H1 (cell line): ENCODE measurements around the gene SLC25A27. TPM values are rescaled to one million over a fixed set of nuclear protein-coding genes. Genes with fewer than 3 reads are reported as not detected.

Source experiments
- CTCF ChIA-PET: fragments of 300-600 bp; sonication (Branson Sonifier 250); formaldehyde crosslinking; loops from one replicate; lab custom pipeline; 2021; ENCODE audit not compliant: partially characterized antibody; lab: Charles Lee
- POLR2A ChIA-PET: fragments of 300-600 bp; sonication (Branson Sonifier 250); formaldehyde crosslinking; loops from one replicate; lab custom pipeline; 2021; ENCODE audit warnings: inconsistent platforms; ENCODE audit not compliant: partially characterized antibody; lab: Charles Lee
- DNase-seq, 2 experiments: peaks; one replicate each; pipeline versions ENCODE4 v3.0.0 to v3.0.0-alpha.2; 2010 to 2022; ENCODE audit warnings: low spot score in 2 of 2, low read depth in 1 of 2, mixed read lengths in 1 of 2
- FAIRE-seq: peaks from 2 replicates; lab custom pipeline; 2011; peaks lifted over from hg19 to GRCh38; lab: Jason Lieb, UNC
- H2AFZ ChIP-seq: 2 replicates; pipeline ENCODE4 v1.8.1; 2012; ENCODE audit warnings: low read length, inconsistent platforms
- H2AK5ac ChIP-seq: 2 replicates; pipeline ENCODE4 v1.6.1; 2013; ENCODE audit warnings: low read depth, low read length
- H2BK120ac ChIP-seq: replicated peaks from 2 replicates; pipeline ENCODE3; 2013; ENCODE audit warnings: low read depth, low read length, inconsistent platforms
- H2BK12ac ChIP-seq: 2 replicates; pipeline ENCODE4 v1.6.1; 2013; ENCODE audit warnings: low read depth, low read length
- H2BK15ac ChIP-seq: 2 replicates; pipeline ENCODE4 v1.6.1; 2013; ENCODE audit warnings: low read length
- H2BK20ac ChIP-seq: 2 replicates; pipeline ENCODE4 v1.6.1; 2013; ENCODE audit warnings: low read length
- H2BK5ac ChIP-seq: 2 replicates; pipeline ENCODE4 v1.6.1; 2013; ENCODE audit warnings: low read depth, low read length
- H3K14ac ChIP-seq: 2 replicates; pipeline ENCODE4 v1.6.1; 2013; ENCODE audit warnings: inconsistent platforms; ENCODE audit not compliant: insufficient read length
- H3K18ac ChIP-seq: 2 replicates; pipeline ENCODE4 v1.6.1; 2013; ENCODE audit warnings: low read length; ENCODE audit errors: extremely low read depth
- H3K23ac ChIP-seq: 2 replicates; pipeline ENCODE4 v1.6.1; 2013; ENCODE audit warnings: inconsistent platforms; ENCODE audit not compliant: insufficient read length
- H3K23me2 ChIP-seq: 2 replicates; pipeline ENCODE4 v1.6.1; 2013; ENCODE audit warnings: low read depth, low read length
- H3K27ac ChIP-seq: 2 replicates; pipeline ENCODE4 v1.6.1; 2011; ENCODE audit warnings: low read depth, low read length, inconsistent platforms
- H3K27me3 ChIP-seq, 4 experiments: replicated peaks in 1 of 4; 1 replicate in 1 of 4; 2 replicates in 3 of 4; pipeline versions ENCODE4 v1.6.1 to v1.8.1; 2011 to 2013; ENCODE audit warnings: low read length in 3 of 4, mild to moderate bottlenecking in 3 of 4, inconsistent platforms in 2 of 4, mixed read lengths in 2 of 4, moderate library complexity in 1 of 4; ENCODE audit not compliant: control insufficient read depth in 3 of 4, insufficient read depth in 3 of 4; ENCODE audit errors: extremely low read depth in 1 of 4
- H3K36me3 ChIP-seq, 4 experiments: 2 replicates each; pipeline versions ENCODE4 v1.6.1 to v1.8.1; 2011 to 2013; ENCODE audit warnings: mild to moderate bottlenecking in 4 of 4, low read length in 3 of 4, moderate library complexity in 2 of 4, control low read depth in 1 of 4, inconsistent platforms in 1 of 4; ENCODE audit not compliant: insufficient read depth in 4 of 4, control insufficient read depth in 2 of 4
- H3K4ac ChIP-seq: replicated peaks from 2 replicates; pipeline ENCODE3; 2013; ENCODE audit warnings: low read length, low read depth, mixed read lengths, inconsistent platforms; ENCODE audit not compliant: insufficient read length
- H3K4me1 ChIP-seq, 4 experiments: replicated peaks in 1 of 4; 1 replicate in 1 of 4; 2 replicates in 3 of 4; pipeline versions ENCODE4 v1.6.1 to v1.8.1; 2011 to 2013; ENCODE audit warnings: low read length in 3 of 4, inconsistent platforms in 2 of 4, mixed read lengths in 1 of 4; ENCODE audit not compliant: insufficient read depth in 4 of 4, control insufficient read depth in 3 of 4
- H3K4me2 ChIP-seq, 2 experiments: 2 replicates each; pipeline versions ENCODE4 v1.6.1 to v1.8.1; 2011 to 2013; ENCODE audit warnings: low read depth in 2 of 2, low read length in 2 of 2, control low read depth in 1 of 2, inconsistent platforms in 1 of 2, mild to moderate bottlenecking in 1 of 2; ENCODE audit not compliant: insufficient read depth in 1 of 2
- H3K4me3 ChIP-seq, 4 experiments: fragments of 200-600, 300-600 bp in 1 of 4; sonication (generic), shearing (Covaris generic), sonication (Bioruptor Twin) in 1 of 4; 2 replicates each; pipeline versions ENCODE4 v1.5.1 to v1.8.1; 2011 to 2016; ENCODE audit warnings: low read length in 4 of 4, low read depth in 3 of 4, control low read depth in 2 of 4, inconsistent platforms in 2 of 4, mild to moderate bottlenecking in 2 of 4, mixed read lengths in 1 of 4, moderate library complexity in 1 of 4; ENCODE audit not compliant: insufficient read depth in 2 of 4; ENCODE audit errors: extremely low read depth in 1 of 4
- H3K56ac ChIP-seq: replicated peaks from 2 replicates; pipeline ENCODE3; 2013; ENCODE audit warnings: low read depth, mild to moderate bottlenecking, mixed read lengths, low read length, inconsistent platforms; ENCODE audit not compliant: insufficient read length
- H3K79me1 ChIP-seq: 2 replicates; pipeline ENCODE4 v1.6.1; 2013; ENCODE audit warnings: low read depth, low read length, control low read depth
- H3K79me2 ChIP-seq, 2 experiments: 2 replicates each; pipeline versions ENCODE4 v1.6.1 to v1.8.1; 2012 to 2013; ENCODE audit warnings: low read length in 2 of 2, mild to moderate bottlenecking in 2 of 2, inconsistent platforms in 1 of 2; ENCODE audit not compliant: insufficient read depth in 2 of 2, control insufficient read depth in 1 of 2
- H3K9ac ChIP-seq, 4 experiments: replicated peaks in 1 of 4; 1 replicate in 1 of 4; 2 replicates in 3 of 4; pipeline versions ENCODE4 v1.6.1 to v1.8.1; 2011 to 2013; ENCODE audit warnings: low read depth in 3 of 4, low read length in 3 of 4, control low read depth in 2 of 4, mild to moderate bottlenecking in 2 of 4, moderate library complexity in 2 of 4, inconsistent platforms in 1 of 4; ENCODE audit errors: extremely low read depth in 1 of 4
- H3K9me3 ChIP-seq, 2 experiments: 2 replicates each; pipeline versions ENCODE4 v1.6.1 to v1.8.1; 2012 to 2013; ENCODE audit warnings: mild to moderate bottlenecking in 2 of 2, moderate library complexity in 2 of 2, control low read depth in 1 of 2, inconsistent platforms in 1 of 2, low read depth in 1 of 2, low read length in 1 of 2, mixed read lengths in 1 of 2; ENCODE audit not compliant: insufficient read depth in 2 of 2
- H4K20me1 ChIP-seq, 2 experiments: replicated peaks in 1 of 2; 2 replicates each; pipeline versions ENCODE3 to v1.8.1; 2011 to 2013; ENCODE audit warnings: inconsistent platforms in 2 of 2, low read length in 2 of 2, mild to moderate bottlenecking in 1 of 2; ENCODE audit not compliant: insufficient read depth in 2 of 2, control insufficient read depth in 1 of 2
- H4K5ac ChIP-seq: 2 replicates; pipeline ENCODE4 v1.6.1; 2013; ENCODE audit warnings: low read length, low read depth, mixed read lengths, inconsistent platforms; ENCODE audit not compliant: insufficient read length
- H4K8ac ChIP-seq: 2 replicates; pipeline ENCODE4 v1.8.0; 2013; ENCODE audit warnings: mild to moderate bottlenecking, moderate library complexity, low read length, inconsistent platforms; ENCODE audit not compliant: insufficient read depth; ENCODE audit errors: extremely low read depth
- H4K91ac ChIP-seq: replicated peaks from 2 replicates; pipeline ENCODE3; 2013; ENCODE audit warnings: low read length, mixed read lengths, inconsistent platforms; ENCODE audit not compliant: insufficient read length
- BCL11A ChIP-seq, 2 experiments: IDR thresholded peaks; one replicate each; pipeline ENCODE4 v1.6.1; 2011; ENCODE audit warnings: low read depth in 2 of 2, low read length in 2 of 2, mild to moderate bottlenecking in 2 of 2
- BRCA1 ChIP-seq: IDR thresholded peaks from 2 replicates; pipeline ENCODE4 v1.6.1; 2012; ENCODE audit warnings: low read depth, low read length, improper control_type of control experiment
- CEBPB ChIP-seq: IDR thresholded peaks from 2 replicates; pipeline ENCODE4 v1.6.1; 2012; ENCODE audit warnings: low read depth, low read length
- CTBP2 ChIP-seq: IDR thresholded peaks from 2 replicates; pipeline ENCODE4 v1.7.0; 2011; ENCODE audit warnings: borderline replicate concordance, mild to moderate bottlenecking, moderate library complexity, mixed read lengths, low read length; ENCODE audit not compliant: insufficient read depth, insufficient read length
- JUN ChIP-seq: IDR thresholded peaks from 2 replicates; pipeline ENCODE4 v1.6.1; 2011; ENCODE audit warnings: low read depth, mild to moderate bottlenecking, improper control_type of control experiment, low read length
- POLR2A ChIP-seq, 2 experiments: IDR thresholded peaks; 1 replicate in 1 of 2; 2 replicates in 1 of 2; pipeline ENCODE4 v1.6.1; 2011; ENCODE audit warnings: low read depth in 2 of 2, low read length in 2 of 2, mild to moderate bottlenecking in 2 of 2; ENCODE audit errors: control extremely low read depth in 1 of 2
- POLR2AphosphoS5 ChIP-seq: IDR thresholded peaks from 2 replicates; pipeline ENCODE4 v1.6.1; 2011; ENCODE audit warnings: low read depth, low read length
- WGBS, 2 experiments: shearing (Covaris generic) in 1 of 2; methylation state at CpG; one replicate each; pipeline versions ENCODE4 v1.1.6 to v1.1.7; 2013 to 2015; ENCODE audit warnings: low lambda C conversion rate in 2 of 2, mixed read lengths in 2 of 2, inconsistent platforms in 1 of 2, low coverage in 1 of 2, missing lambda C conversion rate in 1 of 2; ENCODE audit not compliant: insufficient replicate concordance in 2 of 2, insufficient coverage in 1 of 2, insufficient read length in 1 of 2; ENCODE audit errors: extremely low coverage in 1 of 2, missing lambda C conversion rate in 1 of 2; 5-methylcytosine and 5-hydroxymethylcytosine counted together
- polyA plus RNA-seq, 7 experiments: library from polyadenylated mRNA; depleted of rRNA in 3 of 7; stranded (reverse) in 5 of 7; unstranded in 2 of 7; fragments of >200 nt in 5 of 7; fragments of 200-250 nt in 2 of 7; gene quantifications; 1 replicate in 5 of 7; 2 replicates in 1 of 7; 4 replicates in 1 of 7; pipeline versions ENCODE4 v1.2.1 to v1.2.3, GENCODE V29; 2011 to 2013; ENCODE audit warnings: missing spikeins in 2 of 7, mixed read lengths in 2 of 7
- total RNA-seq: library from RNA; stranded (reverse); fragmentation: NEBNext Ultra II Directional; extraction: Animal tissue kit (Norgen Biotek cat#: 25700); gene quantifications from 2 replicates; pipeline ENCODE4 v1.2.1, GENCODE V29; 2021

The SLC25A27 gene
- total and polyA plus RNA-seq, 2 of the 8 experiments (the other 6 are each of a cell fraction or from before 2014, with no cell fraction given): 7.3 to 8.4 TPM

- Histone ChIP-seq H2BK12ac (no peak overlapping the region), H3K9ac (no peak overlapping the region)
- TF ChIP-seq CEBPB (no peak), POLR2A (IDR thresholded peaks at IDR 0.05; ENCODE audit: control extremely low read depth in 1 of 2, low read depth in 2 of 2, low read length in 2 of 2) (no peak), BCL11A (IDR thresholded peaks at IDR 0.05; ENCODE audit: low read depth in 2 of 2, low read length in 2 of 2) (no peak), JUN (no peak), BRCA1 (no peak), CTBP2 (no peak), POLR2AphosphoS5 (no peak)
- TF ChIP-seq, all 59 proteins: peak for 0
- no peaks in the 10 kb centered on the region for H4K20me1 ChIP-seq
- ChIA-PET CTCF (interaction anchor here (1.5 to 2.8 kb wide), 2 partner anchors 10 to 12 kb away, joined by 6 to 11 read pairs; no protein-coding TSS in a partner anchor), POLR2A (no interaction called here)
- H4K8ac ChIP-seq: no peak overlapping the region
- no peak overlapping the region for H3K4me3 ChIP-seq
- no peak overlapping the region for H3K18ac ChIP-seq
- FAIRE-seq: no peak
- no peaks in the 10 kb centered on the region for H3K36me3 ChIP-seq
- no peak overlapping the region for H4K91ac ChIP-seq
- no peak overlapping the region for H2AK5ac ChIP-seq
- H3K79me1 ChIP-seq: no peaks in the 10 kb centered on the region
- H3K9me3 ChIP-seq: no peaks in the 10 kb centered on the region
- H3K23ac ChIP-seq: no peak overlapping the region
- no peaks in the 10 kb centered on the region for H3K23me2 ChIP-seq
- no peak overlapping the region for H2BK15ac ChIP-seq
- H4K5ac ChIP-seq: no peak overlapping the region
- DNase-seq: no peak
- H2AFZ ChIP-seq: no peak overlapping the region
- H3K27me3 ChIP-seq: no peaks in the 10 kb centered on the region
- H3K56ac ChIP-seq: no peak overlapping the region
- no peak overlapping the region for H2BK120ac ChIP-seq
- 96% methylated on average over 2 of the region's 2 CpGs; no CpG with 5 or more reads in 1 of the 2 experiments for WGBS, 2 experiments
- H3K79me2 ChIP-seq: no peaks in the 10 kb centered on the region
- H3K4me1 ChIP-seq: no peaks in the 10 kb centered on the region
- no peak overlapping the region for H3K4me2 ChIP-seq
- no peak overlapping the region for H3K14ac ChIP-seq
- no peak overlapping the region for H2BK5ac ChIP-seq
- no peak overlapping the region for H2BK20ac ChIP-seq
- no peak overlapping the region for H3K27ac ChIP-seq
- no peak overlapping the region for H3K4ac ChIP-seq
Measured at GRCh38 chr6:46667377-46667776, 14.6 kb downstream of the SLC25A27 start.
